Gastrocnemius medialis (tissue), 4 donors: Measurements from ENCODE around the gene XRN2.

Experiments used
- POLR2A ChIP-seq, 2 donors: fragments of 450-650 bp; IDR thresholded peaks; one replicate each; pipeline ENCODE4 v1.6.1; 2017; ENCODE audit warnings: antibody characterized with exemption in 2 of 2, mild to moderate bottlenecking in 2 of 2, moderate library complexity in 2 of 2
- TF ChIP-seq, protein P1 (sequence below), 5 experiments: fragments of 450-650 bp in 3 of 5; fragments of 200-600 bp in 2 of 5; sonication (generic) in 2 of 5; IDR thresholded peaks in 4 of 5; conservative IDR thresholded peaks in 1 of 5; 1 replicate in 4 of 5; 2 replicates in 1 of 5; pipeline ENCODE4 v1.5.1; 2016 to 2019; ENCODE audit warnings: antibody characterized with exemption in 5 of 5, mild to moderate bottlenecking in 3 of 5, moderate library complexity in 3 of 5

DNA sequence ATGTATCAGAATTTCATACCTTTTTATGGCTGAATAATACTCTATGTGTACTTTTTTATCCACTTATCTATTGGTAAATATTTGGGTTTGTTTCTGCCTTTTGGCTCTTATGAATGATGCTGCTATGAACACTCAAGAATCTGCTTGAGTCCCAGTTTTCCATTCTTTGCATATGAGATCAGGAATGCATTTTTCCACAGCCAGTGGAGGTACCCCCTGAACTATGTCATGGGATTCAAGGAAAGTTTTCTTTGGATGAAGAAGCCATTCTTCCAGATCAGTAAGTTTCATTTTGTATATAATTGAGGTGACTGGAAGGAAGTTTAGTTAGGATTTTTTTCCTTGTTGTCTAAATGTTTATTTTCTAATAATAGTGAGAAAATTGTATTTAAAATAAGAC lies 53.3 kb downstream of the XRN2 start:
- TF ChIP-seq, protein P1, sequence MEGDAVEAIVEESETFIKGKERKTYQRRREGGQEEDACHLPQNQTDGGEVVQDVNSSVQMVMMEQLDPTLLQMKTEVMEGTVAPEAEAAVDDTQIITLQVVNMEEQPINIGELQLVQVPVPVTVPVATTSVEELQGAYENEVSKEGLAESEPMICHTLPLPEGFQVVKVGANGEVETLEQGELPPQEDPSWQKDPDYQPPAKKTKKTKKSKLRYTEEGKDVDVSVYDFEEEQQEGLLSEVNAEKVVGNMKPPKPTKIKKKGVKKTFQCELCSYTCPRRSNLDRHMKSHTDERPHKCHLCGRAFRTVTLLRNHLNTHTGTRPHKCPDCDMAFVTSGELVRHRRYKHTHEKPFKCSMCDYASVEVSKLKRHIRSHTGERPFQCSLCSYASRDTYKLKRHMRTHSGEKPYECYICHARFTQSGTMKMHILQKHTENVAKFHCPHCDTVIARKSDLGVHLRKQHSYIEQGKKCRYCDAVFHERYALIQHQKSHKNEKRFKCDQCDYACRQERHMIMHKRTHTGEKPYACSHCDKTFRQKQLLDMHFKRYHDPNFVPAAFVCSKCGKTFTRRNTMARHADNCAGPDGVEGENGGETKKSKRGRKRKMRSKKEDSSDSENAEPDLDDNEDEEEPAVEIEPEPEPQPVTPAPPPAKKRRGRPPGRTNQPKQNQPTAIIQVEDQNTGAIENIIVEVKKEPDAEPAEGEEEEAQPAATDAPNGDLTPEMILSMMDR (IDR thresholded peaks at IDR 0.05 in 4 of 5, conservative IDR thresholded peaks at IDR 0.05 in 1 of 5), result no peak
- no peak for TF ChIP-seq POLR2A (IDR thresholded peaks at IDR 0.05)
